ENCODE measurements around the gene IST1. TPM values are rescaled to one million over a fixed set of nuclear protein-coding genes. Genes with fewer than 3 reads are reported as not detected.

Gene IST1
- total RNA-seq, 1 donor from 2014 or later, result 309 TPM

DNA sequence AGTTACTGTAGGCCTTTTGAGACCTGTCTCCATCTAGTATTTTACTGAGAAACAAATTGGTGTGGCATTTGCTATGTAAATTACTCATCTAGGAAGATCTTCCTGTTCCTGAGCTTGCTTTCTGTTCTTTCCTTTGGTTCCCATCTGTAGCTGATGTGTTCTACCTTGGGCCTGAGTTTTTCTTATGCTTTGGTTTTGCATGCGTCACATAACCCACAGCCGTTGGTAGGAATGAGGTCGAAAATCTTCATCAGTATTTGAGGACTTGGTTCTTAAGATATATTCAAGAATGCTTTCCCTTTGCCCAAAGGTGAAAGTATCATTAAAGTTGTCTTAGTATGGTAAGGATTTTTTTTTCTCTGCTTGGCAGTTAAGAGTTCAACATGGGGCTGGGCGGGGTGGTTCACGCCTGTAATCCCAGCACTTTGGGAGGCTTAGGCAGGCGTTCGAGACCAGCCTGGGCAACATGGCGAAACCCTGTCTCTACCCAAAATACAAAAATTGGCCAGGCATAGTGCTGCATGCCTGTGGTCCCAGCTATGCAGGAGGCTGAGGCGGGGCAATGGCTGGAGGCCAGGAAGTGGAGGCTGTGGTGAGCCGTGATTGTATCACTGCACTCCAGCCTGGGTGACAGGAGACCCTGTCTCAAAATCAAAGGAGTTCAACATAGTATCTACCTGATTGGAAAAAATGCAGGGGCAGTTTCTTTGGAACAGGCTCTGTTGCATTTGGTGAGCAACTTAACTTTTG, 28.8 kb downstream of the IST1 start:
- Mint-ChIP-seq H3K27me3 (ENCODE audit: low read depth) (no peaks in the 10 kb centered on the region), H3K27ac (peak overlapping the region; percentile 25), H3K4me1 (peaks cover 24% of the 10 kb centered on the region), H3K36me3 (peaks cover 61% of the 10 kb centered on the region), H3K9me3 (peaks cover 2% of the 10 kb centered on the region), H3K4me3 (no peak overlapping the region)
- TF ChIP-seq, protein P1, sequence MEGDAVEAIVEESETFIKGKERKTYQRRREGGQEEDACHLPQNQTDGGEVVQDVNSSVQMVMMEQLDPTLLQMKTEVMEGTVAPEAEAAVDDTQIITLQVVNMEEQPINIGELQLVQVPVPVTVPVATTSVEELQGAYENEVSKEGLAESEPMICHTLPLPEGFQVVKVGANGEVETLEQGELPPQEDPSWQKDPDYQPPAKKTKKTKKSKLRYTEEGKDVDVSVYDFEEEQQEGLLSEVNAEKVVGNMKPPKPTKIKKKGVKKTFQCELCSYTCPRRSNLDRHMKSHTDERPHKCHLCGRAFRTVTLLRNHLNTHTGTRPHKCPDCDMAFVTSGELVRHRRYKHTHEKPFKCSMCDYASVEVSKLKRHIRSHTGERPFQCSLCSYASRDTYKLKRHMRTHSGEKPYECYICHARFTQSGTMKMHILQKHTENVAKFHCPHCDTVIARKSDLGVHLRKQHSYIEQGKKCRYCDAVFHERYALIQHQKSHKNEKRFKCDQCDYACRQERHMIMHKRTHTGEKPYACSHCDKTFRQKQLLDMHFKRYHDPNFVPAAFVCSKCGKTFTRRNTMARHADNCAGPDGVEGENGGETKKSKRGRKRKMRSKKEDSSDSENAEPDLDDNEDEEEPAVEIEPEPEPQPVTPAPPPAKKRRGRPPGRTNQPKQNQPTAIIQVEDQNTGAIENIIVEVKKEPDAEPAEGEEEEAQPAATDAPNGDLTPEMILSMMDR (IDR thresholded peaks at IDR 0.05; ENCODE audit: unreplicated experiment), result no peak
- DNase-seq (ENCODE audit: low spot score in 2 of 2, unreplicated experiment in 2 of 2), result no peak

DNA sequence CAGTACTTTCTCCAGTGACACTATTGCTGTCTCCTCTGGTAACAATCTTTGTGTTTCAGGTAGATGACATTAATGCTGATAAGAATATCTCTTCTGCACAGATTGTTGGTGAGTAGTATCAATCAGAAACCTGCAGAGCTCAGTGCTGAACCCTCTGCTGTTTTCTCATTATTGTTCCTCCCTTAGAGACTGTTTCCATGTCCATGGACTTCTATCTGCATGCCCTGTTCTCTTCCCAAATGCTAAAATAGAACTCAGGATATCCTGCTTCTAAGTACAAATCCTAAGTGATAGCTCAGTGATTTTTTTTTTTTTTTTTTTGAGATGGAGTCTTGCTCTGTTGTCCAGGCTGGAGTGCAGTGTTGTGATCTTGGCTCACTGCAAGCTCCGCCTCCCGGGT, 29.4 kb downstream of the IST1 start:
- Mint-ChIP-seq H3K4me3 (no peak overlapping the region), H3K36me3 (peaks cover 55% of the 10 kb centered on the region), H3K27me3 (ENCODE audit: low read depth) (no peaks in the 10 kb centered on the region), H3K9me3 (no peaks in the 10 kb centered on the region), H3K27ac (peak overlapping the region; percentile 25), H3K4me1 (peaks cover 28% of the 10 kb centered on the region)
- TF ChIP-seq, protein P1 (IDR thresholded peaks at IDR 0.05; ENCODE audit: unreplicated experiment), result no peak
- no peak for DNase-seq (ENCODE audit: low spot score in 2 of 2, unreplicated experiment in 2 of 2)

DNA sequence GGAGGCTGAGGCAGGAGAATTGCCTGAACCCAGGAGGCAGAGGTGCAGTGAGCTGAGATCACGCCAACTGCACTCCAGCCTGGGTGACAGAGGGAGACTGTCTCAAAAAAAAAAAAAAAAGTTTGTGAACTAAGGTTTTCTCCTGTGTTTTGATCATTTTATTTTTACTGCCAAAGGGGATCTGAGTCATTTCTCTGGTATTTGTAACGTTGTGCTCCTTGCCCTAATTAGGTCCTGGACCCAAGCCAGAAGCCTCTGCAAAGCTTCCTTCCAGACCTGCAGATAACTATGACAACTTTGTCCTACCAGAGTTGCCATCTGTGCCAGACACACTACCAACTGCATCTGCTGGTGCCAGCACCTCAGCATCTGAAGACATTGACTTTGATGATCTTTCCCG, 32.1 kb downstream of the IST1 start:
- peak overlapping the region; percentile 94 for H3K27ac Mint-ChIP-seq
- H3K4me1 Mint-ChIP-seq, result peaks cover 44% of the 10 kb centered on the region
- H3K36me3 Mint-ChIP-seq, result peaks cover 37% of the 10 kb centered on the region
- peak; percentile 32 to 61 for DNase-seq (ENCODE audit: low spot score in 2 of 2, unreplicated experiment in 2 of 2)
- TF ChIP-seq, protein P1 (IDR thresholded peaks at IDR 0.05; ENCODE audit: unreplicated experiment), result no peak
- H3K9me3 Mint-ChIP-seq, result no peaks in the 10 kb centered on the region
- H3K4me3 Mint-ChIP-seq, result peak overlapping the region; percentile 5
- H3K27me3 Mint-ChIP-seq (ENCODE audit: low read depth), result no peaks in the 10 kb centered on the region

DNA sequence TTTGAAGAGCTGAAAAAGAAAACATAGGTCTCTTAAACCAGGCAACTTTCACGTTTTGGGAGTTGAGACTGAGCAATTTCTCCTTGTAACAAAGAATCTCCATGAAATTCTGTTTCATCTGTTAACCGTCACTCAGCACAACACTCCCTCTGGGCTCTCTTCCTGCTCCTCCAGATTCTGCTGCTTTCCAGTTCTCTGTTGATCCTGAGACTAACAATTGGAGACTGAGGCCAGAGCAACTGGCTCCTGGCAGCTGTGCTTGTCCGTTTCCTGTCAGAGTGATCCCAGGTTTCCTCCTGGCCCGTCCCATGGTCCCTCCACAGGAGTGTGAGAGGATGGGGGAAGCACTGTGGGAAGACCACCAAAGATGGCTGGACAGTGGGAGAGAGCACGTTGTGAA, 32.5 kb downstream of the IST1 start:
- H3K4me1 Mint-ChIP-seq, result peaks cover 44% of the 10 kb centered on the region
- no peaks in the 10 kb centered on the region for H3K9me3 Mint-ChIP-seq
- TF ChIP-seq, protein P1 (IDR thresholded peaks at IDR 0.05; ENCODE audit: unreplicated experiment), result no peak
- H3K36me3 Mint-ChIP-seq, result peaks cover 33% of the 10 kb centered on the region
- H3K4me3 Mint-ChIP-seq, result no peak overlapping the region
- peak overlapping the region; percentile 94 for H3K27ac Mint-ChIP-seq
- no peaks in the 10 kb centered on the region for H3K27me3 Mint-ChIP-seq (ENCODE audit: low read depth)
- DNase-seq (ENCODE audit: low spot score in 2 of 2, unreplicated experiment in 2 of 2), result no peak

DNA sequence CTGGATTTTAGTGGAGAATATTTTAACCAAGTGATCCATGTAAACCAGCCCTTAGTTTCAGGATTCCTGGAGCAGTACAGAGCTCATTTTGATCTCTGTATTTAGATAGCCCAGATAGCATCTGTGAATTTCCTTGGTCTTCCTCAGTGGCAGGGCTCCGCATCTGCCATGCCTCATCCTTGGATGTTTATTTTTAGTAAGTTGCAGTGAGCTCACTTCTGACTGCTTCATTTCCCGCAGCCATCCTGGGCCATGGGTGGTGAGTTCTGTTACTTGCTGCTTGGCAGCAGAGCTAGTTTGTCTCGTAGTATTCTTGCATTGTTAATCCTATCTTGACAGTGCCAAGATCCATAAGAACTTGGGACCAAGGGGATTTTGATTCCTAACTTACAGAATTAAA, 33.7 kb downstream of the IST1 start:
- Mint-ChIP-seq H3K4me3 (no peak overlapping the region), H3K36me3 (peaks cover 24% of the 10 kb centered on the region), H3K27me3 (ENCODE audit: low read depth) (no peaks in the 10 kb centered on the region), H3K4me1 (peaks cover 49% of the 10 kb centered on the region), H3K27ac (peak overlapping the region; percentile 84), H3K9me3 (no peaks in the 10 kb centered on the region)
- TF ChIP-seq, protein P1 (IDR thresholded peaks at IDR 0.05; ENCODE audit: unreplicated experiment), result no peak
- no peak for DNase-seq (ENCODE audit: low spot score in 2 of 2, unreplicated experiment in 2 of 2)

Measured in mesothelial cell of epicardium (in vitro differentiated cells).